ENCODE results near the gene BICD1.

DNA sequence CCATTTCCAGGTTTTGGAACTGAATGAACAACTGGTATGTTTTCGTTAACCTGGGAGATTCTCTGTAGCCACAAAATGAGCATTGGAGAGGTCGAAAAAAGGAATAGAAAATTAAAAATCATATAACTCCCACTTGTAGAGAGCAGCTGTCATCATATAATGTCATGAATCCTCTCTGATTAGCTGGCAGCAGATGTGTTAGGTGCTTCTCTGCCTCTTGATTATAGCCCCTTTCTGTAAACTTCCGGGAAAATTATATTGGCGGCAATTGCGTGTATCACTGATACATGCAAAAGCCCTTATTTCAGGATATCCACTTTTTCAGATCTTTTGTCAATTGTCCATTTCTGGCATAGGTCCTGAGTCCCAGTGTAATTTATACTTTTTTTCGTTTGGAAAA lies 324.4 kb downstream of the BICD1 start:
- TF ChIP-seq, protein P1, sequence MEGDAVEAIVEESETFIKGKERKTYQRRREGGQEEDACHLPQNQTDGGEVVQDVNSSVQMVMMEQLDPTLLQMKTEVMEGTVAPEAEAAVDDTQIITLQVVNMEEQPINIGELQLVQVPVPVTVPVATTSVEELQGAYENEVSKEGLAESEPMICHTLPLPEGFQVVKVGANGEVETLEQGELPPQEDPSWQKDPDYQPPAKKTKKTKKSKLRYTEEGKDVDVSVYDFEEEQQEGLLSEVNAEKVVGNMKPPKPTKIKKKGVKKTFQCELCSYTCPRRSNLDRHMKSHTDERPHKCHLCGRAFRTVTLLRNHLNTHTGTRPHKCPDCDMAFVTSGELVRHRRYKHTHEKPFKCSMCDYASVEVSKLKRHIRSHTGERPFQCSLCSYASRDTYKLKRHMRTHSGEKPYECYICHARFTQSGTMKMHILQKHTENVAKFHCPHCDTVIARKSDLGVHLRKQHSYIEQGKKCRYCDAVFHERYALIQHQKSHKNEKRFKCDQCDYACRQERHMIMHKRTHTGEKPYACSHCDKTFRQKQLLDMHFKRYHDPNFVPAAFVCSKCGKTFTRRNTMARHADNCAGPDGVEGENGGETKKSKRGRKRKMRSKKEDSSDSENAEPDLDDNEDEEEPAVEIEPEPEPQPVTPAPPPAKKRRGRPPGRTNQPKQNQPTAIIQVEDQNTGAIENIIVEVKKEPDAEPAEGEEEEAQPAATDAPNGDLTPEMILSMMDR (IDR thresholded peaks at IDR 0.05; ENCODE audit: low read depth, low read length, missing input control), result no peak
- TF ChIP-seq EGR1 (IDR thresholded peaks at IDR 0.05; ENCODE audit: low read depth in 2 of 2), result no peak
- no peak for TF ChIP-seq TAF1 (conservative IDR thresholded peaks at IDR 0.05)
- TF ChIP-seq JUND (IDR thresholded peaks at IDR 0.05), result no peak
- TF ChIP-seq RAD21 (IDR thresholded peaks at IDR 0.05), result no peak
- TF ChIP-seq, protein P2, sequence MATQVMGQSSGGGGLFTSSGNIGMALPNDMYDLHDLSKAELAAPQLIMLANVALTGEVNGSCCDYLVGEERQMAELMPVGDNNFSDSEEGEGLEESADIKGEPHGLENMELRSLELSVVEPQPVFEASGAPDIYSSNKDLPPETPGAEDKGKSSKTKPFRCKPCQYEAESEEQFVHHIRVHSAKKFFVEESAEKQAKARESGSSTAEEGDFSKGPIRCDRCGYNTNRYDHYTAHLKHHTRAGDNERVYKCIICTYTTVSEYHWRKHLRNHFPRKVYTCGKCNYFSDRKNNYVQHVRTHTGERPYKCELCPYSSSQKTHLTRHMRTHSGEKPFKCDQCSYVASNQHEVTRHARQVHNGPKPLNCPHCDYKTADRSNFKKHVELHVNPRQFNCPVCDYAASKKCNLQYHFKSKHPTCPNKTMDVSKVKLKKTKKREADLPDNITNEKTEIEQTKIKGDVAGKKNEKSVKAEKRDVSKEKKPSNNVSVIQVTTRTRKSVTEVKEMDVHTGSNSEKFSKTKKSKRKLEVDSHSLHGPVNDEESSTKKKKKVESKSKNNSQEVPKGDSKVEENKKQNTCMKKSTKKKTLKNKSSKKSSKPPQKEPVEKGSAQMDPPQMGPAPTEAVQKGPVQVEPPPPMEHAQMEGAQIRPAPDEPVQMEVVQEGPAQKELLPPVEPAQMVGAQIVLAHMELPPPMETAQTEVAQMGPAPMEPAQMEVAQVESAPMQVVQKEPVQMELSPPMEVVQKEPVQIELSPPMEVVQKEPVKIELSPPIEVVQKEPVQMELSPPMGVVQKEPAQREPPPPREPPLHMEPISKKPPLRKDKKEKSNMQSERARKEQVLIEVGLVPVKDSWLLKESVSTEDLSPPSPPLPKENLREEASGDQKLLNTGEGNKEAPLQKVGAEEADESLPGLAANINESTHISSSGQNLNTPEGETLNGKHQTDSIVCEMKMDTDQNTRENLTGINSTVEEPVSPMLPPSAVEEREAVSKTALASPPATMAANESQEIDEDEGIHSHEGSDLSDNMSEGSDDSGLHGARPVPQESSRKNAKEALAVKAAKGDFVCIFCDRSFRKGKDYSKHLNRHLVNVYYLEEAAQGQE (IDR thresholded peaks at IDR 0.05), result no peak
- TF ChIP-seq, protein P3, sequence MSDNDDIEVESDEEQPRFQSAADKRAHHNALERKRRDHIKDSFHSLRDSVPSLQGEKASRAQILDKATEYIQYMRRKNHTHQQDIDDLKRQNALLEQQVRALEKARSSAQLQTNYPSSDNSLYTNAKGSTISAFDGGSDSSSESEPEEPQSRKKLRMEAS (IDR thresholded peaks at IDR 0.05), result no peak
- no peak for TF ChIP-seq FOXA1 (IDR thresholded peaks at IDR 0.05)
- TF ChIP-seq, protein P4, sequence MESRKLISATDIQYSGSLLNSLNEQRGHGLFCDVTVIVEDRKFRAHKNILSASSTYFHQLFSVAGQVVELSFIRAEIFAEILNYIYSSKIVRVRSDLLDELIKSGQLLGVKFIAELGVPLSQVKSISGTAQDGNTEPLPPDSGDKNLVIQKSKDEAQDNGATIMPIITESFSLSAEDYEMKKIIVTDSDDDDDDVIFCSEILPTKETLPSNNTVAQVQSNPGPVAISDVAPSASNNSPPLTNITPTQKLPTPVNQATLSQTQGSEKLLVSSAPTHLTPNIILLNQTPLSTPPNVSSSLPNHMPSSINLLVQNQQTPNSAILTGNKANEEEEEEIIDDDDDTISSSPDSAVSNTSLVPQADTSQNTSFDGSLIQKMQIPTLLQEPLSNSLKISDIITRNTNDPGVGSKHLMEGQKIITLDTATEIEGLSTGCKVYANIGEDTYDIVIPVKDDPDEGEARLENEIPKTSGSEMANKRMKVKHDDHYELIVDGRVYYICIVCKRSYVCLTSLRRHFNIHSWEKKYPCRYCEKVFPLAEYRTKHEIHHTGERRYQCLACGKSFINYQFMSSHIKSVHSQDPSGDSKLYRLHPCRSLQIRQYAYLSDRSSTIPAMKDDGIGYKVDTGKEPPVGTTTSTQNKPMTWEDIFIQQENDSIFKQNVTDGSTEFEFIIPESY (IDR thresholded peaks at IDR 0.05), result no peak
- no peak for TF ChIP-seq GABPA (IDR thresholded peaks at IDR 0.05 in 1 of 2, conservative IDR thresholded peaks at IDR 0.05 in 1 of 2)
- no peak for TF ChIP-seq YY1 (IDR thresholded peaks at IDR 0.05)
- no peak for TF ChIP-seq SP1 (IDR thresholded peaks at IDR 0.05)
- TF ChIP-seq RXRA (IDR thresholded peaks at IDR 0.05), result no peak
